SW480 (cell line): ENCODE measurements around the gene LRRC8B.
"Not testable (repeated sequence)": the region's sequence is repeated elsewhere in the genome, so short reads cannot be mapped to it uniquely, and the experiment has no call there.

Source experiments
- DNase-seq: peaks from one replicate; pipeline ENCODE4 v3.0.0-alpha.2; 2016; ENCODE audit warnings: low spot score

LRRC8B gene

GRCh38 chr1:89525169-89525855 lies 683 bp downstream of the LRRC8B start:
- peak; percentile 65 for DNase-seq

- no peak for DNase-seq
Measured at GRCh38 chr1:89527256-89527655, 2.6 kb downstream of the LRRC8B start.

GRCh38 chr1:89527750-89528381 lies 3.2 kb downstream of the LRRC8B start:
- DNase-seq: no peak

- DNase-seq: no peak
Measured at GRCh38 chr1:89528382-89528780, 3.8 kb downstream of the LRRC8B start.

GRCh38 chr1:89529196-89529595 lies 4.6 kb downstream of the LRRC8B start:
- no peak for DNase-seq

GRCh38 chr1:89530444-89531089 lies 5.9 kb downstream of the LRRC8B start:
- DNase-seq: no peak

GRCh38 chr1:89531480-89532139 lies 7.0 kb downstream of the LRRC8B start:
- DNase-seq: no peak

- DNase-seq: no peak
Measured at GRCh38 chr1:89532228-89532627, 7.6 kb downstream of the LRRC8B start.

GRCh38 chr1:89532866-89533265 lies 8.2 kb downstream of the LRRC8B start:
- DNase-seq: no peak

GRCh38 chr1:89535537-89535936 lies 10.9 kb downstream of the LRRC8B start:
- DNase-seq: no peak

GRCh38 chr1:89536555-89537341 lies 12.1 kb downstream of the LRRC8B start:
- DNase-seq: no peak

- no peak for DNase-seq
Measured at GRCh38 chr1:89538361-89538760, 13.7 kb downstream of the LRRC8B start.

- DNase-seq: no peak
Measured at GRCh38 chr1:89539128-89539527, 14.5 kb downstream of the LRRC8B start.

- no peak for DNase-seq
Measured at GRCh38 chr1:89540406-89540970, 15.9 kb downstream of the LRRC8B start.

GRCh38 chr1:89542345-89542744 lies 17.7 kb downstream of the LRRC8B start:
- DNase-seq: no peak

- DNase-seq: not testable (repeated sequence)
Measured at GRCh38 chr1:89543632-89544031, 19.0 kb downstream of the LRRC8B start.

- DNase-seq: no peak
Measured at GRCh38 chr1:89545264-89546038, 20.8 kb downstream of the LRRC8B start.

- no peak for DNase-seq
Measured at GRCh38 chr1:89546082-89546889, 21.7 kb downstream of the LRRC8B start.

- no peak for DNase-seq
Measured at GRCh38 chr1:89546934-89547562, 22.4 kb downstream of the LRRC8B start.
